HG03280 (cell line): Measurements from ENCODE around the gene ERI3.

ENCODE experiments used
- ATAC-seq: cut with Tn5 transposase; IDR thresholded peaks from one replicate; pipeline ENCODE4 v1.9.1; 2021; ENCODE audit warnings: mild to moderate bottlenecking, moderate library complexity; ENCODE audit not compliant: unreplicated experiment

Gene ERI3

GRCh38 chr1:44318097-44319088, 36.7 kb downstream of the ERI3 start:
- no peak for ATAC-seq

- ATAC-seq: no peak
These were observed 38.8 kb downstream of the ERI3 start for GRCh38 chr1:44316231-44316759.

GRCh38 chr1:44315521-44315920, 39.5 kb downstream of the ERI3 start:
- ATAC-seq: no peak

- ATAC-seq: no peak
These were observed 40.6 kb downstream of the ERI3 start for GRCh38 chr1:44314452-44314851.

- no peak for ATAC-seq
These were observed 41.7 kb downstream of the ERI3 start for GRCh38 chr1:44313265-44313918.

GRCh38 chr1:44312399-44313196, 42.5 kb downstream of the ERI3 start:
- no peak for ATAC-seq

GRCh38 chr1:44310006-44310405, 45.1 kb downstream of the ERI3 start:
- ATAC-seq: no peak

- no peak for ATAC-seq
These were observed 49.1 kb downstream of the ERI3 start for GRCh38 chr1:44305962-44306422.

GRCh38 chr1:44303532-44303931, 51.5 kb downstream of the ERI3 start:
- no peak for ATAC-seq

GRCh38 chr1:44302541-44302940, 52.5 kb downstream of the ERI3 start:
- no peak for ATAC-seq

GRCh38 chr1:44301442-44301841, 53.6 kb downstream of the ERI3 start:
- ATAC-seq: no peak

- ATAC-seq: no peak
These were observed 54.2 kb downstream of the ERI3 start for GRCh38 chr1:44300852-44301251.

GRCh38 chr1:44297695-44298400, 57.2 kb downstream of the ERI3 start:
- no peak for ATAC-seq

- no peak for ATAC-seq
These were observed 58.3 kb downstream of the ERI3 start for GRCh38 chr1:44296806-44297205.

- no peak for ATAC-seq
These were observed 59.0 kb downstream of the ERI3 start for GRCh38 chr1:44296086-44296485.

- no peak for ATAC-seq
These were observed 60.5 kb downstream of the ERI3 start for GRCh38 chr1:44294588-44295007.

GRCh38 chr1:44293761-44294315, 61.2 kb downstream of the ERI3 start:
- no peak for ATAC-seq

GRCh38 chr1:44292651-44293050, 62.4 kb downstream of the ERI3 start:
- ATAC-seq: no peak

- ATAC-seq: no peak
These were observed 64.6 kb downstream of the ERI3 start for GRCh38 chr1:44290250-44291094.
